Measurements from ENCODE around the gene AAMP. TPM values are rescaled to one million over a fixed set of nuclear protein-coding genes. Genes with fewer than 3 reads are reported as not detected.
"Not testable (repeated sequence)": the region's sequence is repeated elsewhere in the genome, so short reads cannot be mapped to it uniquely, and the experiment has no call there.

AAMP gene
- total RNA-seq (ENCODE audit: unreplicated experiment) = 67.6 TPM
- long read RNA-seq, transcript AAMP-202 (10 exons, 1,761 nt) = minor isoform, 5 of 83 reads
- long read RNA-seq, transcript AAMP-201 (11 exons, 1,886 nt) = major isoform, 60 of 83 reads
- long read RNA-seq, partial matches to known transcripts = 0 of 83 reads
- long read RNA-seq, other reads (novel, unspliced or antisense) = 13 of 83 reads

- H3K27ac Mint-ChIP-seq (ENCODE audit: unreplicated experiment) = peak within 1 kb of the TSS; percentile 72
- H3K4me1 Mint-ChIP-seq (ENCODE audit: unreplicated experiment) = peaks cover 27% of the 10 kb centered on the region
- peaks cover 13% of the 10 kb centered on the region for H3K27me3 Mint-ChIP-seq (ENCODE audit: unreplicated experiment)
- peak; percentile 100 for DNase-seq (ENCODE audit: low spot score)
- no peak for TF ChIP-seq CTCF (IDR thresholded peaks at IDR 0.05; ENCODE audit: unreplicated experiment)
- H3K36me3 Mint-ChIP-seq (ENCODE audit: low read depth, unreplicated experiment) = peaks cover 43% of the 10 kb centered on the region
- no peaks in the 10 kb centered on the region for H3K9me3 Mint-ChIP-seq (ENCODE audit: unreplicated experiment)
- H3K4me3 Mint-ChIP-seq (ENCODE audit: unreplicated experiment) = peak within 1 kb of the TSS; percentile 90
Measured at GRCh38 chr2:218269900-218270720, at the start of gene AAMP, which contains the start of gene PNKD. AAMP (minus strand) TSS chr2:218270137; CDS start chr2:218270086, 51 bp downstream. PNKD (plus strand) TSS chr2:218270519; CDS start chr2:218270536, 17 bp downstream.

- no peak overlapping the region for H3K4me3 Mint-ChIP-seq (ENCODE audit: unreplicated experiment)
- no peak for TF ChIP-seq CTCF (IDR thresholded peaks at IDR 0.05; ENCODE audit: unreplicated experiment)
- H3K36me3 Mint-ChIP-seq (ENCODE audit: low read depth, unreplicated experiment) = no peaks in the 10 kb centered on the region
- no peaks in the 10 kb centered on the region for H3K9me3 Mint-ChIP-seq (ENCODE audit: unreplicated experiment)
- no peak overlapping the region for H3K27ac Mint-ChIP-seq (ENCODE audit: unreplicated experiment)
- H3K27me3 Mint-ChIP-seq (ENCODE audit: unreplicated experiment) = peaks cover 15% of the 10 kb centered on the region
- no peak for DNase-seq (ENCODE audit: low spot score)
- peaks cover 26% of the 10 kb centered on the region for H3K4me1 Mint-ChIP-seq (ENCODE audit: unreplicated experiment)
Measured at GRCh38 chr2:218318241-218318640, 48.3 kb upstream of the AAMP start.

GRCh38 chr2:218317835-218318234, 47.9 kb upstream of the AAMP start:
- H3K4me3 Mint-ChIP-seq (ENCODE audit: unreplicated experiment) = no peak overlapping the region
- no peak for DNase-seq (ENCODE audit: low spot score)
- H3K27me3 Mint-ChIP-seq (ENCODE audit: unreplicated experiment) = peaks cover 15% of the 10 kb centered on the region
- no peak overlapping the region for H3K27ac Mint-ChIP-seq (ENCODE audit: unreplicated experiment)
- TF ChIP-seq CTCF (IDR thresholded peaks at IDR 0.05; ENCODE audit: unreplicated experiment) = no peak
- H3K4me1 Mint-ChIP-seq (ENCODE audit: unreplicated experiment) = peaks cover 26% of the 10 kb centered on the region
- H3K9me3 Mint-ChIP-seq (ENCODE audit: unreplicated experiment) = no peaks in the 10 kb centered on the region
- H3K36me3 Mint-ChIP-seq (ENCODE audit: low read depth, unreplicated experiment) = no peaks in the 10 kb centered on the region

- Mint-ChIP-seq H3K27ac (ENCODE audit: unreplicated experiment) (no peak overlapping the region), H3K9me3 (ENCODE audit: unreplicated experiment) (no peaks in the 10 kb centered on the region), H3K4me1 (ENCODE audit: unreplicated experiment) (peaks cover 21% of the 10 kb centered on the region), H3K27me3 (ENCODE audit: unreplicated experiment) (peaks cover 12% of the 10 kb centered on the region), H3K4me3 (ENCODE audit: unreplicated experiment) (no peak overlapping the region), H3K36me3 (ENCODE audit: low read depth, unreplicated experiment) (no peaks in the 10 kb centered on the region)
- TF ChIP-seq CTCF (IDR thresholded peaks at IDR 0.05; ENCODE audit: unreplicated experiment) = no peak
- no peak for DNase-seq (ENCODE audit: low spot score)
Measured at GRCh38 chr2:218317303-218317630, 47.3 kb upstream of the AAMP start.

- Mint-ChIP-seq H3K4me1 (ENCODE audit: unreplicated experiment) (peaks cover 14% of the 10 kb centered on the region), H3K36me3 (ENCODE audit: low read depth, unreplicated experiment) (no peaks in the 10 kb centered on the region), H3K4me3 (ENCODE audit: unreplicated experiment) (no peak overlapping the region), H3K9me3 (ENCODE audit: unreplicated experiment) (no peaks in the 10 kb centered on the region), H3K27me3 (ENCODE audit: unreplicated experiment) (peaks cover 7% of the 10 kb centered on the region), H3K27ac (ENCODE audit: unreplicated experiment) (no peak overlapping the region)
- DNase-seq (ENCODE audit: low spot score) = no peak
- no peak for TF ChIP-seq CTCF (IDR thresholded peaks at IDR 0.05; ENCODE audit: unreplicated experiment)
Measured at GRCh38 chr2:218315397-218315796, 45.5 kb upstream of the AAMP start.

- not testable (repeated sequence) for DNase-seq (ENCODE audit: low spot score); H3K27ac Mint-ChIP-seq (ENCODE audit: unreplicated experiment); H3K27me3 Mint-ChIP-seq (ENCODE audit: unreplicated experiment); H3K36me3 Mint-ChIP-seq (ENCODE audit: low read depth, unreplicated experiment); H3K4me3 Mint-ChIP-seq (ENCODE audit: unreplicated experiment); H3K9me3 Mint-ChIP-seq (ENCODE audit: unreplicated experiment)
- H3K4me1 Mint-ChIP-seq (ENCODE audit: unreplicated experiment) = peaks cover 14% of the 10 kb centered on the region
Measured at GRCh38 chr2:218314764-218315163, 44.8 kb upstream of the AAMP start.

Measured in endothelial cell (in vitro differentiated cells).